ENCODE measurements around the gene TOP2B. TPM values are rescaled to one million over a fixed set of nuclear protein-coding genes. Genes with fewer than 3 reads are reported as not detected.

TOP2B gene
- total RNA-seq, 1 donor from 2014 or later, result 113 TPM

- intact Hi-C loops (cut with micrococcal nuclease), result no loop called here
- ATAC-seq (no peak), DNase-seq (no peak)
Measured at GRCh38 chr3:25679166-25679565, 14.5 kb upstream of the TOP2B start.

GRCh38 chr3:25678581-25678980, 13.9 kb upstream of the TOP2B start:
- intact Hi-C loops (cut with micrococcal nuclease), result no loop called here

GRCh38 chr3:25677121-25677520, 12.4 kb upstream of the TOP2B start:
- intact Hi-C loops (cut with micrococcal nuclease), result no loop called here
- ATAC-seq (no peak), DNase-seq (no peak)

More at GRCh38 chr3:25678581-25678980, 13.9 kb upstream of the TOP2B start:
- ATAC-seq (no peak), DNase-seq (no peak)

- DNase-seq (no peak), ATAC-seq (no peak)
- intact Hi-C loops (cut with micrococcal nuclease), result no loop called here
Measured at GRCh38 chr3:25674670-25675069, 10.0 kb upstream of the TOP2B start.

- ATAC-seq, result no peak
- intact Hi-C loops (cut with micrococcal nuclease), result no loop called here
Measured at GRCh38 chr3:25673738-25674298, 9.1 kb upstream of the TOP2B start.

GRCh38 chr3:25665315-25666280, 891 bp upstream of the TOP2B start:
- DNase-seq (no peak), ATAC-seq (no peak)
- intact Hi-C loops (cut with micrococcal nuclease), result loop anchor here (10.0 kb wide), 1 partner anchor 119 kb away; the partner anchor contains the start of gene NGLY1

More at GRCh38 chr3:25673738-25674298, 9.1 kb upstream of the TOP2B start:
- no peak for DNase-seq

- DNase-seq (peak; percentile 82), ATAC-seq (peak; percentile 70)
- intact Hi-C loops (cut with micrococcal nuclease), result loop anchor here (10.0 kb wide), 1 partner anchor 121 kb away; the partner anchor contains the start of gene NGLY1
Measured at GRCh38 chr3:25663869-25664811, 567 bp downstream of the TOP2B start.

GRCh38 chr3:25663347-25663868, 1.3 kb downstream of the TOP2B start:
- intact Hi-C loops (cut with micrococcal nuclease), result loop anchor here (10.0 kb wide), 1 partner anchor 121 kb away; the partner anchor contains the start of gene NGLY1
- no peak for DNase-seq
- no peak for ATAC-seq

GRCh38 chr3:25662736-25663320, 1.9 kb downstream of the TOP2B start:
- ATAC-seq (no peak), DNase-seq (no peak)
- intact Hi-C loops (cut with micrococcal nuclease), result loop anchor here (10.0 kb wide), 1 partner anchor 122 kb away; the partner anchor contains the start of gene NGLY1

GRCh38 chr3:25661694-25662437, 2.8 kb downstream of the TOP2B start:
- intact Hi-C loops (cut with micrococcal nuclease), result loop anchor here (10.0 kb wide), 1 partner anchor 123 kb away; the partner anchor contains the start of gene NGLY1
- no peak for DNase-seq
- ATAC-seq, result no peak

GRCh38 chr3:25658836-25659235, 5.9 kb downstream of the TOP2B start:
- DNase-seq, result no peak
- intact Hi-C loops (cut with micrococcal nuclease), result no loop called here
- ATAC-seq, result no peak

- no peak for ATAC-seq
- DNase-seq, result no peak
- intact Hi-C loops (cut with micrococcal nuclease), result no loop called here
Measured at GRCh38 chr3:25657293-25657692, 7.4 kb downstream of the TOP2B start.

- intact Hi-C loops (cut with micrococcal nuclease), result no loop called here
Measured at GRCh38 chr3:25655659-25656058, 9.0 kb downstream of the TOP2B start.

GRCh38 chr3:25654576-25654975, 10.1 kb downstream of the TOP2B start:
- intact Hi-C loops (cut with micrococcal nuclease), result no loop called here
- DNase-seq, result no peak
- ATAC-seq, result no peak

More at GRCh38 chr3:25655659-25656058, 9.0 kb downstream of the TOP2B start:
- DNase-seq, result no peak
- ATAC-seq, result no peak

- DNase-seq, result no peak
- intact Hi-C loops (cut with micrococcal nuclease), result no loop called here
- ATAC-seq, result no peak
Measured at GRCh38 chr3:25653322-25653721, 11.4 kb downstream of the TOP2B start.

GRCh38 chr3:25652921-25653320, 11.8 kb downstream of the TOP2B start:
- no peak for DNase-seq
- intact Hi-C loops (cut with micrococcal nuclease), result no loop called here
- no peak for ATAC-seq

- DNase-seq (no peak), ATAC-seq (no peak)
- intact Hi-C loops (cut with micrococcal nuclease), result loop anchor here (10.0 kb wide), 2 partner anchors 206 to 1066 kb away; no protein-coding TSS in a partner anchor
Measured at GRCh38 chr3:25648925-25649830, 15.5 kb downstream of the TOP2B start.
